HepG2 (cell line): ENCODE results near the gene U2AF1L4. TPM values are rescaled to one million over a fixed set of nuclear protein-coding genes. Genes with fewer than 3 reads are reported as not detected.

Experiments
- ATF3 ChIP-seq: sonication (generic); formaldehyde crosslinking; IDR thresholded peaks from 2 replicates; pipeline ENCODE4 v1.4.0; 2020; ENCODE audit warnings: missing genetic modification reagents
- ATF4 ChIP-seq, 2 experiments: fragments of 450-650 bp in 1 of 2; sonication (generic) in 1 of 2; formaldehyde crosslinking; IDR thresholded peaks; 2 replicates each; pipeline versions ENCODE4 v1.5.0 to v1.8.0; 2020 to 2022; ENCODE audit warnings: mild to moderate bottlenecking in 1 of 2, missing genetic modification reagents in 1 of 2
- ETS1 ChIP-seq: sonication (generic); formaldehyde crosslinking; IDR thresholded peaks from 2 replicates; pipeline ENCODE4 v1.4.0; 2020; ENCODE audit warnings: missing genetic modification reagents
- HES4 ChIP-seq: sonication (generic); formaldehyde crosslinking; IDR thresholded peaks from 2 replicates; pipeline ENCODE4 v1.9.0; 2021; ENCODE audit warnings: mild to moderate bottlenecking, missing genetic modification reagents, borderline replicate concordance
- MLXIP ChIP-seq: sonication (generic); formaldehyde crosslinking; IDR thresholded peaks from 2 replicates; pipeline ENCODE4 v1.9.0; 2021; ENCODE audit warnings: missing genetic modification reagents, borderline replicate concordance
- MYC ChIP-seq: sonication (generic); formaldehyde crosslinking; IDR thresholded peaks from 2 replicates; pipeline ENCODE4 v1.9.0; 2021; ENCODE audit warnings: missing genetic modification reagents, borderline replicate concordance
- TRAFD1 ChIP-seq: sonication (generic); formaldehyde crosslinking; IDR thresholded peaks from 2 replicates; pipeline ENCODE4 v1.5.1; 2020; ENCODE audit warnings: missing genetic modification reagents, mild to moderate bottlenecking, borderline replicate concordance
- ZFP36L1 ChIP-seq: sonication (generic); formaldehyde crosslinking; IDR thresholded peaks from 2 replicates; pipeline ENCODE4 v1.8.0; 2022; ENCODE audit warnings: mild to moderate bottlenecking, missing genetic modification reagents, moderate library complexity
- ZGPAT ChIP-seq: IDR thresholded peaks from 2 replicates; pipeline ENCODE4 v1.6.1; 2016; ENCODE audit warnings: mild to moderate bottlenecking
- ZNF263 ChIP-seq: sonication (generic); formaldehyde crosslinking; IDR thresholded peaks from 2 replicates; pipeline ENCODE4 v1.4.0; 2020; ENCODE audit warnings: missing genetic modification reagents
- ZNF549 ChIP-seq: sonication (generic); formaldehyde crosslinking; IDR thresholded peaks from 2 replicates; pipeline ENCODE4 v1.5.0; 2020; ENCODE audit warnings: missing genetic modification reagents
- ZNF609 ChIP-seq: sonication (generic); formaldehyde crosslinking; IDR thresholded peaks from 2 replicates; pipeline ENCODE4 v1.4.0; 2020; ENCODE audit warnings: mild to moderate bottlenecking, missing genetic modification reagents, borderline replicate concordance
- ZNF639 ChIP-seq: conservative IDR thresholded peaks from 2 replicates; pipeline ENCODE4 v1.6.1; 2018; ENCODE audit warnings: missing genetic modification reagents
- ZNF792 ChIP-seq: IDR thresholded peaks from 2 replicates; pipeline ENCODE4 v1.6.1; 2016
- polyA plus RNA-seq, 8 experiments: library from polyadenylated mRNA; depleted of rRNA in 3 of 8; stranded (reverse) in 7 of 8; unstranded in 1 of 8; fragments of >200 nt; fragmentation: Illumina TruSeq in 4 of 8; extraction: Trizol in 4 of 8; gene quantifications; 2 replicates each; pipeline versions ENCODE4 v1.2.1 to v1.2.3, GENCODE V29; 2011 to 2016; ENCODE audit warnings: low read depth in 4 of 8, missing spikeins in 1 of 8, mixed read lengths in 1 of 8; ENCODE audit not compliant: insufficient read depth in 1 of 8
- total RNA-seq, 5 experiments: library from RNA; depleted of rRNA; stranded (reverse); fragments of >200 nt; fragmentation: Illumina TruSeq; extraction: Trizol; gene quantifications; 2 replicates each; pipeline ENCODE4 v1.2.3, GENCODE V29; 2016; ENCODE audit warnings: low read depth in 1 of 5

The U2AF1L4 gene
- total and polyA plus RNA-seq, 2 of the 13 experiments (the other 11 are each of a cell fraction or from before 2014, with no cell fraction given), result 7.9 to 15.4 TPM

- TF ChIP-seq MLXIP (CRISPR knock-in tag) (no peak), ETS1 (CRISPR knock-in tag) (no peak), ATF4 (CRISPR knock-in tag; IDR thresholded peaks at IDR 0.05) (no peak), ZNF609 (CRISPR knock-in tag) (no peak), ZFP36L1 (no peak), ZNF639 (no peak), ZNF263 (no peak; the same call in 1 of the 2 replicates), ZNF792 (CRISPR knock-in tag) (no peak), HES4 (no peak), ZGPAT (CRISPR knock-in tag) (no peak), MYC (no peak), ATF3 (no peak), TRAFD1 (CRISPR knock-in tag) (no peak), ZNF549 (CRISPR knock-in tag) (no peak)
Observed at GRCh38 chr19:35715355-35715809, 29.8 kb downstream of the U2AF1L4 start (continued).
